Endothelial cell of umbilical vein (primary cell): ENCODE measurements around the gene ST6GALNAC3. TPM values are rescaled to one million over a fixed set of nuclear protein-coding genes. Genes with fewer than 3 reads are reported as not detected.

Source experiments
- BruUV-seq: library from RNA; stranded (reverse); fragments of 400-500 nt; replicated peaks from 2 replicates; lab custom pipeline; 2021; lab: Mats Ljungman, UMichigan
- CTCF ChIA-PET: fragments of 300-600, 350-600 bp; sonication (Branson Sonifier 250); formaldehyde crosslinking; loops from one replicate; lab custom pipeline; 2021; ENCODE audit warnings: antibody characterized with exemption, inconsistent platforms; lab: Charles Lee
- POLR2A ChIA-PET: fragments of 300-600, 350-600 bp; sonication (Branson Sonifier 250); formaldehyde crosslinking; loops from one replicate; lab custom pipeline; 2021; ENCODE audit warnings: antibody characterized with exemption, inconsistent platforms; lab: Charles Lee
- DNase-seq: peaks from one replicate; pipeline ENCODE4 v3.0.0-alpha.2; 2011; ENCODE audit warnings: low read depth, low spot score
- FAIRE-seq: peaks from 2 replicates; lab custom pipeline; 2011; peaks lifted over from hg19 to GRCh38; lab: Jason Lieb, UNC
- H2AFZ ChIP-seq: 2 replicates; pipeline ENCODE4 v1.6.0; 2012; ENCODE audit warnings: low read depth, low read length, control low read depth, inconsistent platforms
- H3K27ac ChIP-seq: 2 replicates; pipeline ENCODE4 v1.5.1; 2011; ENCODE audit warnings: low read depth, mild to moderate bottlenecking, control low read depth, low read length, moderate library complexity; ENCODE audit not compliant: insufficient read depth
- H3K27me3 ChIP-seq, 2 experiments: 2 replicates each; pipeline versions ENCODE4 v1.6.0 to v1.6.1; 2011; ENCODE audit warnings: low read length in 2 of 2, mixed read lengths in 1 of 2; ENCODE audit not compliant: control insufficient read depth in 2 of 2, insufficient read depth in 2 of 2
- H3K36me3 ChIP-seq, 2 experiments: 2 replicates in 1 of 2; 3 replicates in 1 of 2; pipeline ENCODE4 v1.5.1; 2011; ENCODE audit warnings: low read length in 2 of 2, mild to moderate bottlenecking in 1 of 2, moderate library complexity in 1 of 2; ENCODE audit not compliant: control insufficient read depth in 2 of 2, insufficient read depth in 2 of 2; ENCODE audit errors: extremely low read depth in 1 of 2
- H3K4me1 ChIP-seq: 3 replicates; pipeline ENCODE4 v1.5.1; 2011; ENCODE audit warnings: mild to moderate bottlenecking, low read length; ENCODE audit not compliant: control insufficient read depth, insufficient read depth; ENCODE audit errors: extremely low read depth
- H3K4me2 ChIP-seq: 2 replicates; pipeline ENCODE4 v1.6.1; 2011; ENCODE audit warnings: low read length, control low read depth, mixed read lengths; ENCODE audit not compliant: insufficient read depth
- H3K4me3 ChIP-seq, 3 experiments: fragments of 200-600 bp in 1 of 3; sonication (generic), shearing (Covaris generic) in 1 of 3; replicated peaks in 1 of 3; 2 replicates each; pipeline ENCODE4 v1.5.1; 2011 to 2016; ENCODE audit warnings: control low read depth in 3 of 3, low read length in 3 of 3, mild to moderate bottlenecking in 2 of 3, inconsistent platforms in 1 of 3, low read depth in 1 of 3, moderate library complexity in 1 of 3; ENCODE audit not compliant: insufficient read depth in 1 of 3
- H3K79me2 ChIP-seq: 2 replicates; pipeline ENCODE4 v1.6.0; 2012; ENCODE audit warnings: low read length, inconsistent platforms; ENCODE audit not compliant: control insufficient read depth, insufficient read depth
- H3K9ac ChIP-seq: replicated peaks from 2 replicates; pipeline ENCODE3; 2011; ENCODE audit warnings: low read length, control low read depth; ENCODE audit not compliant: insufficient read depth; ENCODE audit errors: extremely low read depth
- H3K9me1 ChIP-seq: replicated peaks from 3 replicates; pipeline ENCODE4 v1.6.0; 2011; ENCODE audit warnings: mild to moderate bottlenecking, low read length; ENCODE audit not compliant: control insufficient read depth, insufficient read depth; ENCODE audit errors: extremely low read depth
- H3K9me3 ChIP-seq: replicated peaks from 2 replicates; pipeline ENCODE4 v1.5.1; 2012; ENCODE audit warnings: low read length, inconsistent platforms; ENCODE audit not compliant: control insufficient read depth, insufficient read depth
- H4K20me1 ChIP-seq: replicated peaks from 2 replicates; pipeline ENCODE3; 2011; ENCODE audit warnings: mild to moderate bottlenecking, low read length; ENCODE audit not compliant: control insufficient read depth, insufficient read depth; ENCODE audit errors: extremely low read depth
- EZH2 ChIP-seq: IDR thresholded peaks from 2 replicates; pipeline ENCODE4 v1.6.1; 2012; ENCODE audit warnings: borderline replicate concordance, low read depth, mild to moderate bottlenecking, moderate library complexity, low read length, inconsistent platforms; ENCODE audit not compliant: severe bottlenecking
- FOS ChIP-seq: IDR thresholded peaks from 2 replicates; pipeline ENCODE4 v1.6.1; 2011; ENCODE audit warnings: mild to moderate bottlenecking, low read length, moderate library complexity, borderline replicate concordance; ENCODE audit not compliant: insufficient read depth
- GATA2 ChIP-seq: IDR thresholded peaks from 2 replicates; pipeline ENCODE4 v1.7.0; 2011; ENCODE audit warnings: low read depth, mild to moderate bottlenecking, moderate library complexity, mixed read lengths, low read length; ENCODE audit not compliant: insufficient read length, insufficient read depth
- JUN ChIP-seq: IDR thresholded peaks from 2 replicates; pipeline ENCODE4 v1.6.1; 2011; ENCODE audit warnings: borderline replicate concordance, low read depth; ENCODE audit not compliant: insufficient read length, insufficient read depth
- MAX ChIP-seq: IDR thresholded peaks from 2 replicates; pipeline ENCODE4 v1.6.1; 2011; ENCODE audit not compliant: insufficient read depth, insufficient read length
- MYC ChIP-seq: IDR thresholded peaks from one replicate; pipeline ENCODE4 v1.6.1; 2011; ENCODE audit warnings: mild to moderate bottlenecking, low read depth, low read length
- POLR2A ChIP-seq: IDR thresholded peaks from 2 replicates; pipeline ENCODE4 v1.6.1; 2012; ENCODE audit warnings: low read depth, mild to moderate bottlenecking, control low read depth, low read length
- POLR2AphosphoS5 ChIP-seq: IDR thresholded peaks from 2 replicates; pipeline ENCODE4 v1.6.1; 2012; ENCODE audit warnings: low read depth, mild to moderate bottlenecking, control low read depth, low read length, moderate library complexity; ENCODE audit not compliant: insufficient read depth
- dilution Hi-C: fragments of 300-500 bp; cut with MboI; formaldehyde crosslinking; loops from one replicate; pipeline ENCODE4 v1.15.0; 2019; ENCODE audit warnings: low sequenced_read_pairs; ENCODE audit not compliant: extremely low pct_ligation_motif_present
- intact Hi-C: fragments of 100-400 bp; cut with micrococcal nuclease; formaldehyde crosslinking; loops from one replicate; pipeline ENCODE4 v1.10.0; 2022
- polyA plus RNA-seq, 4 experiments: library from polyadenylated mRNA; depleted of rRNA in 3 of 4; stranded (reverse) in 3 of 4; unstranded in 1 of 4; fragments of >200 nt; gene quantifications; 2 replicates each; pipeline versions ENCODE4 v1.2.1 to v1.2.3, GENCODE V29; 2011 to 2012; ENCODE audit warnings: missing spikeins in 1 of 4
- total RNA-seq: library from RNA; stranded (reverse); gene quantifications from 2 replicates; pipeline ENCODE4 v1.2.3, GENCODE V29; 2021
- TF ChIP-seq, protein P1 (sequence below), 2 donors: IDR thresholded peaks; 1 replicate in 1 of 2; 2 replicates in 1 of 2; pipeline ENCODE4 v1.5.1; 2011; ENCODE audit warnings: low read length in 2 of 2, mild to moderate bottlenecking in 2 of 2, moderate library complexity in 2 of 2, control low read depth in 1 of 2, inconsistent platforms in 1 of 2, low read depth in 1 of 2; ENCODE audit not compliant: insufficient read depth in 1 of 2; ENCODE audit errors: extremely low read depth in 1 of 2

ST6GALNAC3 gene
- total and polyA plus RNA-seq, 2 donors (not counting 3 experiments of a cell fraction or from before 2014, with no cell fraction given), result 7.6 to 48.3 TPM

DNA sequence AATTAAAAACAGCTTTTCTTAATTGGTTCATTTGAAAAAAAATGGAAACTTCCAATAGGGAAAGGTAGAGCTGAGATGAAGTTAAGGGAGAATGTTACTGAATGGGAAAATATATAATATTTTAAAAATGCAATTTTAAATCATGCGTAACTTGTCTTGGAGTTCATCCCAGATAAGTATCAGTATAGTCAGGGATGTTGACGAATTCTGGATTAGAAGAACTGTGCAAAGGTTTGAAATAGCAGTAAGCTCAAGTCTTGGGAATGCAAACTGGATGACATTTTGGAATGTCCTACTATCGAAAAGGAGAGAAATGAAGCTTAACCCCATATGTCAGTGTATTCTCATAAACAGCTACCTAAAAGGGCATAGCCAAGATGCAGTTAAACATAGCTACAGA lies 4.0 kb upstream of the ST6GALNAC3 start:
- ChIA-PET POLR2A (no interaction called here), CTCF (no interaction called here)
- Histone ChIP-seq H3K4me2 (no peak overlapping the region), H4K20me1 (no peaks in the 10 kb centered on the region), H3K9me1 (no peaks in the 10 kb centered on the region), H3K36me3 (no peaks in the 10 kb centered on the region), H3K9ac (no peak overlapping the region), H3K79me2 (peaks cover 8% of the 10 kb centered on the region), H3K4me3 (no peak overlapping the region), H3K4me1 (peaks cover 46% of the 10 kb centered on the region), H3K9me3 (no peaks in the 10 kb centered on the region), H3K27me3 (no peaks in the 10 kb centered on the region), H3K27ac (no peak overlapping the region), H2AFZ (no peak overlapping the region)
- TF ChIP-seq GATA2 (no peak), POLR2AphosphoS5 (no peak), MAX (no peak), MYC (no peak), FOS (no peak), JUN (no peak), POLR2A (no peak), EZH2 (no peak)
- TF ChIP-seq, protein P1, sequence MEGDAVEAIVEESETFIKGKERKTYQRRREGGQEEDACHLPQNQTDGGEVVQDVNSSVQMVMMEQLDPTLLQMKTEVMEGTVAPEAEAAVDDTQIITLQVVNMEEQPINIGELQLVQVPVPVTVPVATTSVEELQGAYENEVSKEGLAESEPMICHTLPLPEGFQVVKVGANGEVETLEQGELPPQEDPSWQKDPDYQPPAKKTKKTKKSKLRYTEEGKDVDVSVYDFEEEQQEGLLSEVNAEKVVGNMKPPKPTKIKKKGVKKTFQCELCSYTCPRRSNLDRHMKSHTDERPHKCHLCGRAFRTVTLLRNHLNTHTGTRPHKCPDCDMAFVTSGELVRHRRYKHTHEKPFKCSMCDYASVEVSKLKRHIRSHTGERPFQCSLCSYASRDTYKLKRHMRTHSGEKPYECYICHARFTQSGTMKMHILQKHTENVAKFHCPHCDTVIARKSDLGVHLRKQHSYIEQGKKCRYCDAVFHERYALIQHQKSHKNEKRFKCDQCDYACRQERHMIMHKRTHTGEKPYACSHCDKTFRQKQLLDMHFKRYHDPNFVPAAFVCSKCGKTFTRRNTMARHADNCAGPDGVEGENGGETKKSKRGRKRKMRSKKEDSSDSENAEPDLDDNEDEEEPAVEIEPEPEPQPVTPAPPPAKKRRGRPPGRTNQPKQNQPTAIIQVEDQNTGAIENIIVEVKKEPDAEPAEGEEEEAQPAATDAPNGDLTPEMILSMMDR (IDR thresholded peaks at IDR 0.05; ENCODE audit: extremely low read depth in 1 of 2, insufficient read depth in 1 of 2, low read depth in 1 of 2, low read length in 2 of 2), result no peak
- DNase-seq (no peak), FAIRE-seq (no peak)
- intact Hi-C loops, result loop anchor here (10.0 kb wide), 1 partner anchor 194 kb away; no protein-coding TSS in a partner anchor
- dilution Hi-C loops, result no loop called here
- no TSS peak for BruUV-seq
